A673 (cell line): Measurements from ENCODE around the gene ULK4. TPM values are rescaled to one million over a fixed set of nuclear protein-coding genes. Genes with fewer than 3 reads are reported as not detected.

Experiments
- BruUV-seq: library from RNA; stranded (reverse); fragments of 400-500 nt; replicated peaks from 2 replicates; lab custom pipeline; 2021; lab: Mats Ljungman, UMichigan
- CTCF ChIA-PET: fragments of 300-600 bp; sonication (Branson Sonifier 250); formaldehyde crosslinking; loops from one replicate; lab custom pipeline; 2022; ENCODE audit warnings: antibody characterized with exemption; lab: Charles Lee
- POLR2A ChIA-PET: fragments of 300-600 bp; sonication (Branson Sonifier 250); formaldehyde crosslinking; loops from one replicate; lab custom pipeline; 2022; ENCODE audit warnings: antibody characterized with exemption; ENCODE audit not compliant: low non-redundant PET; lab: Charles Lee
- DNase-seq: peaks from one replicate; pipeline ENCODE4 v3.0.0-alpha.2; 2015; ENCODE audit warnings: low spot score
- H3K27ac ChIP-seq: fragments of 200-600 bp; sonication (generic); 2 replicates; pipeline ENCODE4 v1.5.1; 2016; ENCODE audit warnings: mixed run types, low read depth, mild to moderate bottlenecking, mixed read lengths, antibody characterized with exemption, low read length; ENCODE audit not compliant: poor library complexity, severe bottlenecking
- H3K27me3 ChIP-seq: fragments of 200-600 bp; sonication (generic); replicated peaks from 2 replicates; pipeline ENCODE4 v1.6.1; 2017; ENCODE audit warnings: mixed run types, low read depth, mild to moderate bottlenecking, mixed read lengths, antibody characterized with exemption, low read length; ENCODE audit not compliant: insufficient read depth, poor library complexity
- H3K36me3 ChIP-seq: fragments of 200-600 bp; sonication (generic); 2 replicates; pipeline ENCODE4 v1.6.1; 2016; ENCODE audit warnings: mixed run types, mild to moderate bottlenecking, mixed read lengths, antibody characterized with exemption, low read length; ENCODE audit not compliant: insufficient read depth, poor library complexity, severe bottlenecking
- H3K4me1 ChIP-seq: fragments of 200-600 bp; sonication (generic); 2 replicates; pipeline ENCODE4 v1.6.1; 2017; ENCODE audit warnings: mixed run types, mild to moderate bottlenecking, mixed read lengths, antibody characterized with exemption, low read length; ENCODE audit not compliant: insufficient read depth, poor library complexity, severe bottlenecking
- H3K4me3 ChIP-seq: fragments of 200-600 bp; sonication (generic); 2 replicates; pipeline ENCODE4 v1.5.1; 2016; ENCODE audit warnings: low read depth, mixed run types, mild to moderate bottlenecking, mixed read lengths, low read length; ENCODE audit not compliant: poor library complexity, severe bottlenecking
- H3K9me3 ChIP-seq: fragments of 200-600 bp; sonication (generic); 2 replicates; pipeline ENCODE4 v1.6.1; 2016; ENCODE audit warnings: mixed run types, low read depth, mild to moderate bottlenecking, mixed read lengths, antibody characterized with exemption, low read length; ENCODE audit not compliant: poor library complexity, severe bottlenecking
- CTCF ChIP-seq: fragments of 300-800, 200-600 bp; sonication (generic); conservative IDR thresholded peaks from 2 replicates; pipeline ENCODE4 v1.5.1; 2017; ENCODE audit warnings: low read depth, mild to moderate bottlenecking, antibody characterized with exemption, low read length, moderate library complexity, mixed read lengths
- EZH2 ChIP-seq: fragments of 200-600 bp; sonication (generic); IDR thresholded peaks from 2 replicates; pipeline ENCODE4 v1.6.1; 2017; ENCODE audit warnings: borderline replicate concordance, low read depth, mild to moderate bottlenecking, mixed read lengths, antibody characterized with exemption, low read length; ENCODE audit not compliant: poor library complexity, severe bottlenecking
- intact Hi-C: fragments of 100-400 bp; cut with micrococcal nuclease; formaldehyde crosslinking; loops from one replicate; pipeline ENCODE4 v1.10.0; 2022; ENCODE audit not compliant: unreplicated experiment
- total RNA-seq: library from RNA; stranded (reverse); gene quantifications from 2 replicates; pipeline ENCODE4 v1.2.3, GENCODE V29; 2021

The ULK4 gene
- total RNA-seq, 1 experiment from 2014 or later = 7.4 TPM

- Histone ChIP-seq H3K27ac (no peak overlapping the region), H3K36me3 (no peaks in the 10 kb centered on the region), H3K4me3 (no peak overlapping the region), H3K27me3 (no peaks in the 10 kb centered on the region), H3K4me1 (no peaks in the 10 kb centered on the region), H3K9me3 (no peaks in the 10 kb centered on the region)
- no TSS peak for BruUV-seq
- DNase-seq = no peak
- TF ChIP-seq CTCF (no peak), EZH2 (no peak)
- intact Hi-C loops = no loop called here
- ChIA-PET POLR2A (no interaction called here), CTCF (no interaction called here)
Observed at GRCh38 chr3:41612853-41613252, 349.1 kb downstream of the ULK4 start.

- no peaks in the 10 kb centered on the region for H3K27me3 ChIP-seq
- no peak overlapping the region for H3K4me3 ChIP-seq
- no peaks in the 10 kb centered on the region for H3K4me1 ChIP-seq
- POLR2A ChIA-PET = no interaction called here
- H3K36me3 ChIP-seq = no peaks in the 10 kb centered on the region
- CTCF ChIA-PET = no interaction called here
- no peak overlapping the region for H3K27ac ChIP-seq
- no peak for TF ChIP-seq EZH2
- no peak for TF ChIP-seq CTCF
- intact Hi-C loops = no loop called here
- no peak for DNase-seq
- no peaks in the 10 kb centered on the region for H3K9me3 ChIP-seq
- BruUV-seq = no TSS peak
Observed at GRCh38 chr3:41611008-41611407, 350.9 kb downstream of the ULK4 start.

DNA sequence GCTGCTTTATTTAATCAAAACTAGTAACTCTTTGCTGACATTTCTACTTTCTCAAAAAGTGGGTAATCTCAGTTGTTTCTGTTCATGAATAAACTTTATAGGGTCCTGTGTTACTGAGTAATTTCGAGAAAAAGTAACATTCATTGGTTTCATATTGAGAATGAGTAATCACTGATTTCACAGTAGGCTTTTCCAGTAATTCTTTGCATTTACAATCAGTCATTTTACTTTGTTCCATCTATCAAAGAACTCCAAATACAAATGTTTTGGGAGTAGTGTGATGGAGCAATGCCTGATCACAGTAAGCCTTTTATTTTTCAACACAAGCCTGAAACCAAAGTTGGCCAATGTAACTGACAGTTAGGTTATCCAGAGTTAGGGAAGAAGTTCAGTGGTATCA is 353.6 kb downstream of the ULK4 start:
- DNase-seq = no peak
- TF ChIP-seq EZH2 (no peak), CTCF (no peak)
- Histone ChIP-seq H3K4me3 (no peak overlapping the region), H3K27ac (no peak overlapping the region), H3K4me1 (no peaks in the 10 kb centered on the region), H3K36me3 (no peaks in the 10 kb centered on the region), H3K27me3 (no peaks in the 10 kb centered on the region), H3K9me3 (no peaks in the 10 kb centered on the region)
- no TSS peak for BruUV-seq
- CTCF ChIA-PET = no interaction called here
- intact Hi-C loops = no loop called here
- POLR2A ChIA-PET = no interaction called here
